SH-SY5Y (cell line): ENCODE data around the gene HNRNPM.

Experiments used
- GATA2 ChIP-seq: IDR thresholded peaks from 2 replicates; pipeline ENCODE4 v1.6.1; 2011; ENCODE audit warnings: mild to moderate bottlenecking, low read depth, low read length
- GATA3 ChIP-seq: IDR thresholded peaks from 2 replicates; pipeline ENCODE4 v1.6.1; 2011; ENCODE audit warnings: low read depth, mild to moderate bottlenecking, low read length, moderate library complexity

- TF ChIP-seq GATA2 (no peak), GATA3 (no peak)
Measured at GRCh38 chr19:8457827-8458226, 13.1 kb downstream of the HNRNPM start.
